NCI-H748 (cell line): ENCODE results near the gene SHB.
"Not testable (repeated sequence)": the region's sequence is repeated elsewhere in the genome, so short reads cannot be mapped to it uniquely, and the experiment has no call there.

Experiments used
- DNase-seq: peaks from one replicate; lab custom pipeline; 2025; ENCODE audit not compliant: unreplicated experiment; lab: John Stamatoyannopoulos, UW

Gene SHB

GRCh38 chr9:37972351-37972848 lies 96.6 kb downstream of the SHB start:
- DNase-seq, result no peak

DNA sequence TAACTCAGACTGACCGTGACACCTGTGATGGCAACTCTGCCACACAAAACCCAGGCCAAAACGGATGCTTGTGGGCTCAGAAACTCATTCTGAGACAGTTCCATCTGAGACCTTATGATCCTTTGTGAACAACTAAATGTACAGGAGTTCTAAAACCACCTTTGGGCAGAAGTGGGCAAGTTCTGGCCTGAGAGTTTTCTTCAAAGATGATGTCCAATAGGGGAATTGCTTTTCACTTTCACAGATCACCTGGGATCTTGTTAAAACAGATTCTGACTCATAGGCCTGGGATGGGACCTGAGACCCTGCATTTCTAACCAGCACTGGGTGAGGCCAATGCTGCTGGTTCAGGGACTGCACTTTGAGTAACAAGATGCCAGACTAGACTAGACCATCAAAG lies 97.3 kb downstream of the SHB start:
- no peak for DNase-seq

GRCh38 chr9:37971108-37971459 lies 97.9 kb downstream of the SHB start:
- no peak for DNase-seq

GRCh38 chr9:37970301-37971107 lies 98.5 kb downstream of the SHB start:
- no peak for DNase-seq

GRCh38 chr9:37969558-37970300 lies 99.3 kb downstream of the SHB start:
- DNase-seq, result no peak

DNA sequence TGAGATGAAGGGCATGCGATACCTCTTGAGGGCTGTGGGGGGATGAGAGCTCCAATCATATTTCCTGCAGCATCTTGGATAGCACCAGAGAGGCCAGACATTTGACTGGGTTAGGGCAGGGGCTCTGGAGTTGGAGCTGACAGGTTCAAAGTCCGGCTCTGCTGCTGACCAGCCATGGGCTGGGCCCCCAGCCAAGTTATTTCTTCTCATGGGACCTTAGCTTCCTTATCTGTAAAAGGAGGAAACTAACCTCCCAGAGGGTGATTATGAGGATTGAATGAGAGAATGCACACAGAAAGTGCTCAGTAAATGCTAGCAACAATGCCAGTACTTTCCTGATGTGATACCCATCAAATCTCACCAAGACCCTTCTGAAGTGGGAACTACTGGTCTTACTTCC lies 99.9 kb downstream of the SHB start:
- no peak for DNase-seq

GRCh38 chr9:37968228-37968701 lies 100.8 kb downstream of the SHB start:
- no peak for DNase-seq

- DNase-seq, result no peak
These were observed 101.3 kb downstream of the SHB start for GRCh38 chr9:37967761-37968080.

- no peak for DNase-seq
These were observed 101.8 kb downstream of the SHB start for GRCh38 chr9:37967014-37967760.

- DNase-seq, result no peak
These were observed 102.5 kb downstream of the SHB start for GRCh38 chr9:37966412-37967013.

DNA sequence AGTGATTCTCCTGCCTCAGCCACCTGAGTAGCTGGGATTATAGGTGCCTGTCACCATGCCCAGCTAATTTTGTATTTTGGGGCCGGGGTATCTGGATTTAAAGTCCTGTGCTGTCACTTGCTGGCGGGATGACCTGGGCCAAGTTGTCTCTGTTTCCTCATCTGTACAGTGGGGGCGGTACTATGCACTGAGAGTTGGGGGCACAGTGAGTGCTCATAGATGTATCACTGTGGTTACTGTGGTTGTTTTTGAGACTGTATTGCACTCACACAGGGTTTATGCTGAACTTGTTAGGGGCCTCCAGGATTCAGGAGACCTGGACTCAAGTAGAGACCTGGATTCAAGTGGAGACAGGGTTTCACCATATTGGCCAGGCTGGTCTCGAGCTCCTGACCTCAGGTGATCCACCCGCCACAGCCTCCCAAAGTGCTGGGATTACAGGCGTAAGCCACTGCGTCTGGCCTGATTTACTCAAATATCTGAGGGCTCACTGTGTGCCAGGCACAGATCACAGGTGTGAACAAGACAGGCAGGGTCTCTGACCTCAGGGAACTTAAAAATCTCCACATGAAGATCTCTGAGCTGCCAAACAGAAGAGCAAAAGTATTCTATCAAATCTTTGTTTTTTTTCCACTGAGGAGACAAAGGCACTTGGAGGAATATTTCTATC lies 103.2 kb downstream of the SHB start:
- not testable (repeated sequence) for DNase-seq

- DNase-seq, result no peak
These were observed 103.9 kb downstream of the SHB start for GRCh38 chr9:37965116-37965515.

DNA sequence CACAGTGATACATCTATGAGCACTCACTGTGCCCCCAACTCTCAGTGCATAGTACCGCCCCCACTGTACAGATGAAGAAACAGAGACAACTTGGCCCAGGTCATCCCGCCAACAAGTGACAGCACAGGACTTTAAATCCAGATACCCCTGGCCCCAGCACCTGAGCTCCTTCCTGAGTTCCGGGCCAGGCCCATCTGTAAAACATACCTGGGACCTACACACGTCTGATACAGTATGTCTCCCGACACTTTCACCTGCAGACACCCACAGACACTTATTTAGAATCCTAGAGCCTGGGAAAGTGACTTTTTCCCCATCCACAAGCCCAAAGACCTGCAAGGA lies 104.3 kb downstream of the SHB start:
- no peak for DNase-seq

GRCh38 chr9:37963936-37964739 lies 104.9 kb downstream of the SHB start:
- DNase-seq, result peak; percentile 84

DNA sequence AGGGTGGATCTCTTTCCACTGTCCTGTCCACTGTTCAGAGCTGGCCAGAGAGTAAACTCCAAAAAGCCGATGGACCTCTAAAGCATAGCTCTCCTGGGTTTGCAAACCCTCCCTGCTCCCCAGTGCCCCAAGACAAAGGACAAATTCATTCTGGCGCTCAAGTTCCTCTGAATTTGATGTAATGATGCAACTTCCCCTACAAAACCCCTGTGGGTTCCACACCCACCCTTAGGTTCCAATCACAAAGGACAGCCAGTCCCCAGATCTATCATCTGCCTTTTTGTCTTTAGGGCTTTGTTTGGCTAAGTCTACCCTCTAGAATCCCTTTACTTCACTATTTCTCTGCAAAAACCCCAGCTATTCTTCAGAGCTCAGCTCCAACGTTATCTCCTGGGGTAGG lies 107.7 kb downstream of the SHB start:
- no peak for DNase-seq

DNA sequence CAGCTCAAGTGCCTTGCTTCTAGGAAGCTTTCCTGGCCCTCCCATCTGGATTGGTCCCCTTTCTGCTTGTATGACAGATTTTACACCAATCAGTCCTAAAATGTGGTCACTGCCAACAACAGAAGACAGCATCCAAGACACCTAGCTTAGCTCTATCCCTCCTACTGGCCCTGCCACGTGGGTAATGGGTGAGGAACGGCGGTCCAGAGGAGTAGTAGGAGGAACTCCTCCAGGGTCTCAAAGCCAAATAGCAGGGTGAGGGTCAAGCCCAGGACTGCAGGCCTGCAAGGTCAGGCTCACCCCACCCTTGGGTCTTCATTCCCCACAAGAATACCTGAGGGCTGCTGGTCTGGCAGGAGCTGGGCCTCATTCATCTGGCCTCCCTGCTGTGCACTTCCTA lies 108.4 kb downstream of the SHB start:
- no peak for DNase-seq

DNA sequence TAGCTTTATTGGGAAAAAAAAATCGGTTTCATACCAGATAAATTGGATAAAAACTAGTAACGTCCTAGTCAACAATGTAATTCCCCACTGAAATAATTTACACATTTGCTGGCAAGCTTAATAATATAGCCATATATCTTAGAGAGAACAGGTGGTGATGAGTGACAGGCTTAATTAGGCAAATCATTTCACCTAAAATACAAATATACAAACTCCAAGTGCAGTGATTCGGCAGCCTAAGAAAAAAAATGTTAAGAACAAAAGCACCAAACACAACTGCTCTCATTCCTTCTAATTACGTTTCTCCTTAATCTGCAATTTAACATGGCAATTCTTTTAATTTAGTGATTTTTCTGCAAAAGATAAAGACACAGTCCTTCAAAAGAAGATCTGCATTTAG lies 109.1 kb downstream of the SHB start:
- DNase-seq, result no peak

- DNase-seq, result no peak
These were observed 110.9 kb downstream of the SHB start for GRCh38 chr9:37958154-37958553.

- DNase-seq, result no peak
These were observed 111.4 kb downstream of the SHB start for GRCh38 chr9:37957664-37957953.

- no peak for DNase-seq
These were observed 111.9 kb downstream of the SHB start for GRCh38 chr9:37956904-37957663.
